HG03565 (cell line): ENCODE results near the gene CAPN12.

ENCODE experiments used
- ATAC-seq: cut with Tn5 transposase; IDR thresholded peaks from one replicate; pipeline ENCODE4 v1.9.1; 2021; ENCODE audit warnings: mild to moderate bottlenecking, moderate library complexity; ENCODE audit not compliant: unreplicated experiment

Gene CAPN12

GRCh38 chr19:38739440-38740256 lies 4.6 kb downstream of the CAPN12 start:
- no peak for ATAC-seq

- no peak for ATAC-seq
Measured at GRCh38 chr19:38737921-38738737, 6.1 kb downstream of the CAPN12 start.

- no peak for ATAC-seq
Measured at GRCh38 chr19:38737281-38737865, 6.9 kb downstream of the CAPN12 start.

- ATAC-seq, result no peak
Measured at GRCh38 chr19:38736413-38737280, 7.6 kb downstream of the CAPN12 start.

- no peak for ATAC-seq
Measured at GRCh38 chr19:38736036-38736412, 8.2 kb downstream of the CAPN12 start.

- ATAC-seq, result no peak
Measured at GRCh38 chr19:38735257-38735686, 9.0 kb downstream of the CAPN12 start.

GRCh38 chr19:38734426-38735256 lies 9.6 kb downstream of the CAPN12 start:
- no peak for ATAC-seq

GRCh38 chr19:38734176-38734425 lies 10.2 kb downstream of the CAPN12 start:
- ATAC-seq, result no peak

- no peak for ATAC-seq
Measured at GRCh38 chr19:38733493-38734175, 10.6 kb downstream of the CAPN12 start.

GRCh38 chr19:38733241-38733492 lies 11.1 kb downstream of the CAPN12 start:
- ATAC-seq, result no peak

GRCh38 chr19:38731654-38732301 lies 12.5 kb downstream of the CAPN12 start:
- no peak for ATAC-seq

- ATAC-seq, result no peak
Measured at GRCh38 chr19:38730731-38731589, 13.3 kb downstream of the CAPN12 start.

- no peak for ATAC-seq
Measured at GRCh38 chr19:38730470-38730730, 13.9 kb downstream of the CAPN12 start.

GRCh38 chr19:38729653-38730469 lies 14.4 kb downstream of the CAPN12 start:
- ATAC-seq, result no peak

- no peak for ATAC-seq
Measured at GRCh38 chr19:38728752-38729541, 15.3 kb downstream of the CAPN12 start.

- no peak for ATAC-seq
Measured at GRCh38 chr19:38727868-38728660, 16.2 kb downstream of the CAPN12 start.
